Embryonic facial prominence (tissue), 1 donor: Measurements from ENCODE around the gene ENAH.
"Not testable (repeated sequence)": the region's sequence is repeated elsewhere in the genome, so short reads cannot be mapped to it uniquely, and the experiment has no call there.

Experiments used
- DNase-seq: peaks from one replicate; pipeline ENCODE4 v3.0.0-alpha.2; 2016; ENCODE audit errors: extremely low spot score

The ENAH gene

DNA sequence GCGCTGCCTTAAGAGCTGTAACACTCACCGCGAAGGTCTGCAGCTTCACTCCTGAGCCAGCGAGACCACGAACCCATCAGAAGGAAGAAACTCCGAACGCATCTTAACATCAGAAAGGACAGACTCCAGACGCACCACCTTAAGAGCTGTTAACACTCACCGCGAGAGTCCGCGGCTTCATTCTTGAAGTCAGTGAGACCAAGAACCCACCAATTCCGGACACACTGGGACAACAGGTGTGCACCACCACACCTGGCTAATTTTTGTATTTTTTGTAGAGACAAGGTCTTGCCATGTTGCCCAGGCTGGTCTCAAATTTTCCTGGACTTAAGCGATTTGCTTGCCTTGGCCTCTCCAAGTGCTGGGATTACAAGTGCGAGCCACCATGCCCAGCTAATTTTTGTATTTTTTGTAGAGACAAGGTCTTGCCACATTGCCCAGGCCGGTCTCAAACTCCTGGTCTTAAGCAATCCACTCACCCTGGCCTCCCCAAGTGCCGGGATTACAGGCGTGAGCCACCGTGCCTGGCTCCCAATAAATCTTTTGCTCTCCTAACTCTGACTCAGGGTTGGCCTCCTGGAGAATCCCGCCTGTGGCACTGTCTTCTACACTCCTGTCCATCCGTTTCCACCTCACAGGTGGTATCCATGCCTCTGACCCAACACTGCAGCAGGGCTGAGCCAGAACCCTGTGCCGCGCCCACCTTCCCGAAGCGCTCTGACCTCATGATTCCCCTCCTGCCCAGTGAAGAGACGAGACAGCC, 179.1 kb downstream of the ENAH start:
- DNase-seq = not testable (repeated sequence)

DNA sequence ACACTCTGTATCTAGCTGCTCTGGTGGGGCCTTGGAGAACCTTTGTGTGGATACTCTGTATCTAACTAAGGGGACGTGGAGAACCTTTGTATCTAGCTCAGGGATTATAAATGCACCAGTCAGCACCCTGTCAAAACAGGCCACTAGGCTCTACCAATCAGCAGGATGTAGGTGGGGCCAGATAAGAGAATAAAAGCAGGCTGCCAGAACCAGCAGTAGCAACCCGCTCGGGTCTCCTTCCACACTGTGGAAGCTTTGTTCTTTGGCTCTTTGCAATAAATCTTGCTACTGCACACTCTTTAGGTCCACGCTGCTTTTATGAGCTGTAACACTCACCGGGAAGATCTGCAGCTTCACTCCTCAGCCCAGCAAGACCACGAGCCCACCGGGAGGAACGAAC, 179.7 kb downstream of the ENAH start:
- DNase-seq = not testable (repeated sequence)

DNA sequence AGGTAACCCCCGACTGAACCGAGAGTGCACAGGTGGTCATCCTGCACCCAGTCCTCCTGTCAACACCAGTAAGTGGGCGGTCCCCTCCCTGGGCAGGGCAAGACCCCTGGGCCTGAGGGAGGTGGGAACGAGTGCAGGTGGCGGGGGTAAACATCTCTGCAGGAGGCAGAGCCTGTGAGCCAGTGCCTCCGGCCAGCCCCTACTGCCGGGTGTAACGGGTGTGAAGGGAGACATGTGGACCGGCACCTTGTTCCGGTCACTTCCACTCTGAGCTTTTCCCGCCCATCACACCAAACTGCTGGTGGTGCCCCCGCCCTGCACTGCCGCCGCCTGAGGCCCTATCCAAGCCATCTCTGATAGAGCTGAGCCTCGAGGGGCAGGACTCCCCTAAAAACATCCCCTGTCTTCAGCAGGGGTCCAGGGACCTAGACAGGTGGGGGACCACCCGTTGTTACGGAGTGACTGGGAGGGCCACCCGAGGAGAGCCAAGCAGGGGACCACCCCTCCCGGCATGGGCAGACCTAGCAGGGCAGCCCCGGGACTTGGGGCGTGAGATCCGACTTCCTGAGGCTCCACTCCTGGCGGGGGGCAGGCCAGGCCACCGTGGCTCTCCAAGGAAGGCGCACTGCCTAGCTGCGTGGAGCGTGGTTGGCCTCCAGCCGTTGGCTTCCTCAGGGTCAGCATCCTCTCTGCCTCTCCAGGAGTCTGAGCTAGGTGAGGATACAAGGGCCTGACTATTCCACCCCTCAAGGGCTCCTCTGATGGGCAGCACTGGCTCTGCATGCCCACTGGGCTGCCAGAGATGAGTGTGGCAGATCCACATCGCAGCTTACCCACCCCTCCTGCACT, 181.2 kb downstream of the ENAH start:
- no peak for DNase-seq

DNA sequence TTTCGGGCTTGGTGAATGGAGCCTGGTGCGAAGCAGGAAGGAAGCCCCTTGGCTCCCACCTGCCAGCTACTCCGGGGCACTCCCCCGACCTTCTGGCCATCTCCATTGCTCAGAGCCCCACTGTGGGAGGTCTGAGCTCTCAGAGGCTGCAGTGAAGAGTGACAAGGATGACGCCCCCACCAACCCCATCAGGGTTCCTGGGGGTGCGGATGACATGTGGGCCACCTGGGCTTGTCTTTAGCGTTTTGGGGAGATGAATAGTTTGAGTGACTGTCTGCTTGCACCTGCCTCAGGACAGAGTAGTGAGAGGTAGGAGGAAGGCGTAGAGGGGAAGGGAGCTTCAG, 181.8 kb downstream of the ENAH start:
- DNase-seq = no peak

DNA sequence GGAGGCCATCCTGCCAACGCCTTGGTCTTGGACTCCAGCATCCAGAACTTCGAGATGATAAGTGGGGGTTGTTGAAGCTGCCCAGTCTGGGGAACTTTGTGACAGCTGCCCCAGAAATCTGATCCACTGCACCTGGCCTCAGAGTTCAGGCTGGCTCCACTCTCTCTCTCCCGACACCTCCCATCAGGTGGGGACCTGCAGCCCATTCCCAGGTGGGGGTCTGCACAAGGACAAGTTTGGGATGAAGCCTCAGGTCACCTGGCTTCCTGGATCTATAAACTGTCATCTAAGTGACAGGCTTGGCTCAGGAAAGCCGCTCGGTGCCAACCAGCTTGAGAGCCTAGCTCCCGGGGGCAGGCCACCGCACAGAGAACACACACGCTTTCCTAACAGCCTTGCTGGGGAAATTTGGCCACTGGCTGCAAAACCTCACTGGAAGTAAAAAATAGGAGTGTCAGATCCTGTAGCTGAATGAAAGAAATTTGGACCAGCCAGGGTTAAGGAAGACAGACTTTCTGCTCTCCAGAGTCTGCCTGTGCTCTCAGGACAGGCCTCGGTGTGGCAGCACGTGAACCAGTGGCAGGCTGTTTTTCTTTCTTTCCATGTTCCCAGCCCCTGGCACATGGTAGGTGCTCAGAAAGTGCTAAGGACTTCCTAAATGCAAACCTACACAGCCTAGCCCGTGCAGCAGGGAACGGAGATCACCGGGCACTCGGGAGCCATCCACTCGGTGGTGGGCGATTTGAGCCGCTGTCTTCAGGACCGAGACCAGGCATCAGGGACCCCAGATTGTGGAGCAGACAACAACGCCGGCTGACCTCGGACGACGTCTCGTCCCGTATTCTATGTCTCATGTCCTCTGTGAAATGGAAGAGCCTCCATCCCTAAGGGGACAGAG, 182.5 kb downstream of the ENAH start:
- no peak for DNase-seq

DNA sequence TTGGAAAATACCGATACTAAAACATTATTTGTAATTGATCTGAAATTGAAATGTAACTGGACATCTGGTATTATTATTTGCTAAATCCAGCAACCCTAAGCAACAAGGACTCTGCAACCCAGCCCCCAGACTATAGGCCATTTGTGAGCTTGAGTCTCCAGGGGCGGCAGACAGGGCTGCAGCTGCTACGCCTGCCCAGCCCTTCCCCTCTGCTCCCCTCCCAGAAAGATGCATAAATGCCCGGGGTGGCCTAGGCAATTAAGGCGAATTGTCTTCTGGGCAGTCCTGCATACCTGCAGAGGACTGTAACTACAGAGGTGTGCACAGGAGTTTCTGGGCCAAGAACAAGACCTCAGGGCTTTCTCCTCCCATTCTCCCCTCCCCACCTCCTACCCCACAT, 183.9 kb downstream of the ENAH start:
- DNase-seq = no peak

DNA sequence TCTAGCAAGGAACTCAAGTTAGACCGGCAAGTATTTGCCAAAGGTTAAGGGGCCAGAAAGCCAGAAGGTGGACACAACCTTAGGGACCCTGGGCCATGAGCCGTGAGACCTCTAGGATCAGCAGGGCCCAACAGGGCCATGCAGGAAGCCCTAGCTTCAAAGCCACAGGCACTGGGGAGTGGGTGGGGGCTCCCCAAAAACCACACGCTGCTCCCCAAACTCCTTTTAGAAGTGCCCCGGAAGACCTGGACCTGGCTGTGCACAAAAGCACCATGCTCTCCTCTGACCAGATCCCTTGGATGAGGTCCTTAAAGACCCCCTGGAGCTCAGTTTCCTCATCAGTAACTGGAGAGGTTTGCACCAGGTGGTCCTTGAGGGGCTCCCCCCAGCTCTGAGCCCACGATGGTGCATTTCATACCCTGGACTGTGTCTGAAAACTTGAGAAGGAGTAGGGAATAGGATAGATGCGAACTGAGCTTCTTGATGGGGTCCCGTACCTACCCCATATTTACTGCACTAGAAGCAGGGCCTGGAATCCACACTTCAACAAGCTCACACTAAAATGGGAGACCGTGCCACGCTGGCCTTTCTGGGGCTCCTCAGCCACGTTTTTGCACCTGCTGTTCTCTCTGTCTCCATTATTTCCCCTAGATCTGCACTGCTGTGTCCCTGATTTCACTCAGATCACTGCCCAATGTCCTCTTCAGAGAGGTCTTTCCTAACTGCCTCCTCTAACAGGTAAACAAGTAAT, 184.5 kb downstream of the ENAH start:
- DNase-seq = no peak

DNA sequence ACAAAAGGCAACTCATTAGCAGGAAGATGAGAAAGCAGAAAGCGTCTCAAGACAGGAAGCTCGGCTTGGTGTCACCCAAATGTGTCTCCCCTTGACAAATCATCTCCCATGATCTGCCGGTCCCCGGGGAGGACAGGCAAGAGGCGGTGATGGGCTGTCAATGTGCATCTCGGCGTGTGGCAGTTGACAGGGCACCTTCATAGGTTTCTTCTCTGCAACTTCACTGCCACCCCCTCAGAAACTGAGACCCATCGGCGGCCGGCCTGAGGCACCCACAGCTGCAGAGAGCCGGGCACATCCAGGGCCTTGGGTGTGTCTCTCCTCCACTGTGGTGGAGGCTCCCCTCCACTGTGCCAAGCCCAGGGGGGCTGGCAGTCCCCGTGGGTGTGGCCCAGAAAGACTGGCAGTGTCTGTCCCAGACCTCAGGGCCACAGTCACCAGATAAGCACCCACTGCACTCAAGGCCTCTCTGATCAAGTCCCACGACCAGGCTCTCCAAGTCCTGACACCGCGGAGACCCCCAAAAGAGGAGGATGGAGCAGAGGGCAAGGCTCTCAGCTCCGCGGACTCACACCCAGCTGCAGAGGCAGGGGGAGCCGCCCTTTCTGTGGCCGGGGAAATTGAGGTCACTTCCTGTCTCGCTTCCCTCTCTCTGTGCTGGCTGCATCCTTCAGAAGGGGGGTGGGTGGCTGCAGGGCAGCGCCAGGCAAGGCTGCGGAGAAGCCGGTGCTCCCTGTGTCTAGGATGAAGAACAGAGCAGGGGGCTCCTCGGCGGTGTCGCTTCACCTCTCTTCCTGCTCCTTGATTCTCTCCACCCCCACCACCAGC, 185.5 kb downstream of the ENAH start:
- no peak for DNase-seq

DNA sequence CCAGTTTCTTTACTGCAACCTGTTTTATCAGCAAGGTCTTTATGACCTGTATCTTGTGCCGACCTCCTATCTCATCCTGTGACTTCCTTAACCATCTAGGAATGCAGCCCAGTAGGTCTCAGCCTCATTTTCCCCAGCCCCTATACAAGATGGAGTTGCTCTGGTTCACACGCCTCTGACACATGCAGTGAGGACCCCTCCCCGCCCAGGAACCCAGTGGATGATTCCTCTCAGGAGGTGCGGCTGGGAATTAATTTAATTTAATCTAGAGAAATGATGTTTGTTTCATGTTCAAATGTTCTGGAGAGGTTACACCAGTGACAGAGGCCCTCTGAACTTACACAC, 186.1 kb downstream of the ENAH start:
- DNase-seq = no peak

DNA sequence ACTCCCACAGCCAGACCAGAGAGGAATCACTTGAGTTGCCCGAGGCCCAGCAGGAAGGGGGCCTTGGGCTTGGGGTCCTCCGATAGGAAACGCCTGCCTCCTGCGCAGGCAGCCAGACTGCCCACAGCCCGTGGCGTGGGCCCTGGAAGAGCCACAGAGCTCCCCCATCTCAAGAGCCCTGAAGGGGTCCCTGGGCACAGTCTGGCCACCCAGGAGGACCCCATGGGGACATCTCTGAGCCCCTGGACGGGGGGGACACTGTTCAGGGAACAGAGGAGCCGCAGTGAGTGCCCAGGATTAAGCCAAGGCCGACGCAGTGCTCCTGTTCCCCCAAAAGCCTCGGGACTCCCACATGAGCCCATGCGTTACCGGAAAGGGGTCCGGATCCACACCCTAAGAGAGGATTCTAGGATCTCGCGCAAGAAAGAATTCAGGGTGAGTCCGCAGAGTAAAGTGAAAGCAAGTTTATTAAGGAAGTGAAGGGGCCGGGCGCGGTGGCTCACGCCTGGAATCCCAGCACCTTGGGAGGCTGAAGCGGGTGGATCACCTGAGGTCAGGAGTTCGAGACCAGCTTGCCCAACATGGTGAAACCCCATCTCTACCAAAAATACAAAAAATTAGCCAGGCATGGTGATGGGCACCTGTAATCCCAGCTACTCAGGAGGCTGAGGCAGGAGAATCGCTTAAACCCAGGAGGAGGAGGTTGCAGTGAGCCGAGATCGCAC, 187.0 kb downstream of the ENAH start:
- no peak for DNase-seq

DNA sequence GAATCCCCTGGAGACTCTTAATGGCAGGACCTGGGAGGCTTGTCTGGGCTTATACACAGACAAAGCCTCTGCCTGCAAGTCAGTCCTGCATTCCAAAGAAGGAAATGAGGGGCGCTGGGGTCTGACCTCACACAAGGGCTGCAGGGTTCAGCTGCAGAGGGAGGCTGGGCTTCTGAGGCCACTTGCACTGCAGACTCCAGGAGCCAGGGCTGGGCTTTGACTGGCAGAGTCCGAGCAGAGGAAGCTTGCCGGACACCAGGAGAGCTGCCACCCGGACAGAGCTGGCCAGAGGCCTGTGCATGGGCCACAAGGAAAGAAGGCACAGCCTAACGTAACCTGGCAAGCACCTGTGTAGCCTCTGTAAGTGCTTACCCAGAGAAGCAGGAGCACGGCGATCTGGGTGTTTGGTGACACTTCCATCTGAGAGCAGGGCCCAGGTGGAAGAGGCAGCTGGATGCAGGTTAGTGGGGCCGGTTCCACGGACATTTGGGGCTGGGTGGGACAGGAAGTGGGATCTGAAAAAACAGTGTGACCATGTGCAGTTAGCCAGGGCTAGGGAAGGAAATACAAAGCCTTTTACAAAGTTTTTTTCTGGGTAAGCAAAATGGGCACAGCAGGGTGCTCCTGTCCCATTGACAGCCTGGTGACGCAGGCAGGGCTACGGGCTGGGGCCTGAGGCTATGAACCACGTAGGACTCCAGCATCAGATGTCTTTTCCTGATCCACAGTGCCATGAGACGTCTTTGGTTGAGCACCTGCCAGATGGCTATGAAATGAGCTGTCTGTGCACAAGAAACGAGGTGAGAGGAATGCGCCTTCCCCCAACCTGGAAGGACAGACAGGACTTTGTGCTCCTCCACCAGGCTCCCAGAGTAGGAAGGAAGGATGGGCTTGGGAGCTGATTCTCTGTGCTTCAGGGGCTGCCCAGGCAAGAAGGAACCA, 187.8 kb downstream of the ENAH start:
- no peak for DNase-seq

DNA sequence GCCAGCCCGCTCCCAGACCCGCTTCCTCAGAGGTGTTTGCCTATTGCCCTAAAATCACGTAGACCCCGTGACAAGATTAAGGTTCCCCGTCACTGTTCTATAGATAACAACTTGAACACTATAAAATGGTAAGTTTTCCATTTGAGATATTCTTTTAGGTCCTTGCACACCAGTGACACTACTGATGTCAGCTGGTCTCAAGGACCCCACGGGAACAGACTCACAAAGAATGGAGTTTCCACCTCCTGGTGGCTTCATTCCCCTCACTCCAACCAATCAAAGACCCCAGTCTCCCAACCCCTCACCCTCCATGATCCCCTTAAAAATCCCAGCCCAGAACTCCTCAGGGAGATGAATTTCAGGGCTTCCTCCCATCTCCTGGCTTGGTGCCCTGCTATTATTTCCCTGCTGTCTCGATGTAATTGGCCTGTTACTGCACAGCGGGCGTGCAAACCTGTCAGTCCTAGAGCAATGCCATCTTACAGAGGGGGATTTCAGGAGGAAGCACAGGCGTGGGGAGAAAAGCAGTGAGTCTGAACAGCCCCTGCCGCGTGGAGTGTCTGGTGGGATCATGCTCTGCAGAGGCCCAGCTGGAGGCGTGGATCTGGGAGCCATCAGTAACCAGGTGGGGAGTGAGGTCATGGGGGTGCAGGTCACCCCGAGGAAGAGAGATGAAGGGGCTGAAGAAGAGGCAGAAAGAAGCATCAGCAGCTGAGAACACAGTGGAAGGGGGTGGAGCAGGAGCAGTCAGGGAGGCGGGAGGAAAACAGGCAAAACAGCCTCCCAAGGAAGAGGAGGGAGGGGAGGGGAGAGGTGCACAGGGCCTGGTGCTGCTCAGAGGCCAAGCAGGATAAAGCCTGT, 190.0 kb downstream of the ENAH start:
- DNase-seq = no peak

DNA sequence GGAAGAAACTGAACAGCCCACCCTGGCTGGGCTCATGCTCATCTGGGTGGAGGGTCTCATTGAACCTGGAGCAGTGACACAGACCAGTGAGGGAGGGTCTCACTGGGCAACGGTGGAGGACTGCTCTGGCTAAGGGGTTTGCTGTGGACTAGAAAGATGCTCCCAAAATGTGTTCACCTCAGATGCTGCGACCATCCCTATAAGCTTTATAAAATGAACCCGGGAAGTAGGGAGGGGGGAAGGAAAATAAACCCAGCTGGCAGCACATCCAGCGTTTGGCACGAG, 190.6 kb downstream of the ENAH start:
- no peak for DNase-seq

DNA sequence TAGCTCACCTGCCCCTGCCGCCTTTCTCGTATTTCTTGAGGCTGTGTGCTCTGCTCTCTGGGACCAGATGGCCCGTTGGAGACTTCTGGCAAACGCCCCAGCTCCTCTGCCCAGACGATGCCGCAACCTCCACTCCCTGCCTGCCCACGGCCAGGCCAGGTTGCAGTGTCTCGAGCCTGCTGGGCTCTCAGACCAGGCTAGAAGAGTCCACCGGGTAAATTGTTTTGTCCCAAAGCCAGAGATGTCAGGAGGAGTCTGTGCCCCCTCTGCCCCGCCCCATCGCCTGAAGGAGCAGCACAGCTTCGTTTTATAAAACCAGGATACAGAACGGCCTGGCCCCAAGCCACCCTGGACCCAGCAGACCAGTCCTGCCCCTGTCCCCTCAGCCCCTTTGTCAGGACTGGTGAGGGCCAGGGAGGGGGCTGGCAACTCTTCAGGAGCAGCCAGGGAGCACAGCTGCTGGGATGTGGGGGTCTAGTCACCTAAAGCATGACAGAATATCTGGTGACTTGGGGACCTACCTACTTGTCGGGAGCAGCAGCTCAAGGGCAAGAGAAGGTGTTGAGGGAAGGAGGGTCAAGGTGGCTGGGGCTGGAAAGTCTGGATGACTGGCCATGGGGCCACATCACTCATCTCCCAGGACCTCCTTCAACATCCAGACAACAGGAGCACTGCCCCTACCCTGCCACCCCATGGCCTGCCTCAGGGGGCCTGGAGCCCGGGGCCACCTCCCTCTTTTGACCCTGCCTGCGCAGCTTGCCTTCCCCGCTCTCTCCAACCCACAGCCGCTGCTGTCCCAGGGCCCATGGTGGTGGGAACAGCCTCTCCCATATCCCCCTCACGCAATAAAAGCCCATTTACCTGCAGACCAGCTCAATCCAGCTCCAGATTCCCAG, 191.1 kb downstream of the ENAH start:
- no peak for DNase-seq

DNA sequence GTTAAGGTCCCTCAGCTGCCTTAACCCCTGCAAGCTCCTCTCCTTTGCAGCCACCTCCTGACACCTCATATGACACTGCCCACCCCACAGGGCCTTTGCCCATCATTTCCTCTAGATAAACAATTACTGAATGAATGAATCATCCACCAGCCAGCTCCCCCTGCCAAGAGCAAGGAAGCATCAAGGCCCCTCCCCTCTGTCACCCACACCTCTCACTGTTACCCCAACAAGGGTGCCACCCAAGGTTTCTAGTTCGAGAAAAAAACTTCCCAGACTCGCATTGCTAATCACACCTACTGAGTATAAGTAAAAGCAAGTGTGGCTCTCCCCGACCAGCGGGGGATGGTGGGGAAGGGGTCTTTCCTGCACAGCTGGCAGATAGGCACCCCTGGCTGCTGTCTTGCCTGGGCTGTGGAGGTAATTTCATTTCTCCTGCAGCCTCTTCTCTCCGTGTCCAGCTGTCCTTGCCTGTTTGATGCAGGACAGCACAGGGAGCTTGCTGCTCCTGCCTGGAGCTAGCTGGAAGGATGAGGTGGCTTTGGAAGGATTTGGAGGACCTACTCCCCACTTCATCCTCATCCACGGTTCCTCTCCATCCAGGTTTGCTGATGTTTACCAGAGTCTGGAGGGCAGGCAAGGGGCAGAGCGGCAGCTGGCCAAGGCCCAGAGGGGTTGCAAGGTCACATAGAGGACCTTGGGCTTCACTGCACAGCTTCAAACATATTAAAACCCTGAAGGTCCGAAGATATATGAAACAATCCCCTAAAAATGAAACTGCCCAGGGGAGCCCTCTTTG, 192.0 kb downstream of the ENAH start:
- DNase-seq = no peak

DNA sequence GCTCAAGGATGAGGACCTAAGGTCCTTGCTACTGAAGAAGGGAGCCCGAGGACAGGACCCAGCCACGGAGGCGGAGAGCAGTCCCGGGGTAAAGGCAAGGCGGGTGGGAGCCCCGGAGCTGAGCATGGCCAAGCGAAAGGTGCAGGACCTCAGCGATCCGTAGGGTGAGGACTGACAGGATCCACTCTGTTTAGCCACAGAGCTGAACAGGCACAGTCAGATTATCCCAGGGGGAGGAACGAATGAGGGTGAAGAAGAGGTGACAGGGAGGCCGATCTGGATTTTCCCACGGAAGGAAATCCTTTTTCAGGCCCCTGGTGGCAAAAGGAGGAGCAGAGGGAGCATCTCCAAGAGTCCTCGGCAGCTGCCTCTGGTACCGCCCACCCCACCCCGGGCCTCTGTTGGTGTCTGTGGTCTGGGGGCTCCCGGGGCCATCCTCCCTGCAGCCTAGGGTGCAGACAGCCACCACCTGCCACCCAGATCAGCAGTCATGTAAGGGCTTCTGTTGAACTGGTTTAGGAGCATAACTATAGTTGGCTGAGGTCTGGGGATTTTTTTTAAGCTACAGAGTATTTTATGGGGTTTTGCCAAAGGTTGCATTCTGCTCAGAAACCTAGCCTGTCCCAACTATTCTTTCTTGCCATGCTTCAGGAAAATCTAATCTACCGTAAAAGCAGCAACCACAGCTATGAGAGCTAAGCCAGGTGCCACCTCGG, 192.7 kb downstream of the ENAH start:
- DNase-seq = no peak
